ENCODE data around the gene ZC2HC1B.

- TF ChIP-seq, protein P1, sequence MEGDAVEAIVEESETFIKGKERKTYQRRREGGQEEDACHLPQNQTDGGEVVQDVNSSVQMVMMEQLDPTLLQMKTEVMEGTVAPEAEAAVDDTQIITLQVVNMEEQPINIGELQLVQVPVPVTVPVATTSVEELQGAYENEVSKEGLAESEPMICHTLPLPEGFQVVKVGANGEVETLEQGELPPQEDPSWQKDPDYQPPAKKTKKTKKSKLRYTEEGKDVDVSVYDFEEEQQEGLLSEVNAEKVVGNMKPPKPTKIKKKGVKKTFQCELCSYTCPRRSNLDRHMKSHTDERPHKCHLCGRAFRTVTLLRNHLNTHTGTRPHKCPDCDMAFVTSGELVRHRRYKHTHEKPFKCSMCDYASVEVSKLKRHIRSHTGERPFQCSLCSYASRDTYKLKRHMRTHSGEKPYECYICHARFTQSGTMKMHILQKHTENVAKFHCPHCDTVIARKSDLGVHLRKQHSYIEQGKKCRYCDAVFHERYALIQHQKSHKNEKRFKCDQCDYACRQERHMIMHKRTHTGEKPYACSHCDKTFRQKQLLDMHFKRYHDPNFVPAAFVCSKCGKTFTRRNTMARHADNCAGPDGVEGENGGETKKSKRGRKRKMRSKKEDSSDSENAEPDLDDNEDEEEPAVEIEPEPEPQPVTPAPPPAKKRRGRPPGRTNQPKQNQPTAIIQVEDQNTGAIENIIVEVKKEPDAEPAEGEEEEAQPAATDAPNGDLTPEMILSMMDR (IDR thresholded peaks at IDR 0.05) = no peak
- TF ChIP-seq POLR2A (IDR thresholded peaks at IDR 0.05) = no peak
These were observed 25.9 kb upstream of the ZC2HC1B start for GRCh38 chr6:143838395-143838794.
